B cell (primary cell): ENCODE data around the gene GNGT2. TPM values are rescaled to one million over a fixed set of nuclear protein-coding genes. Genes with fewer than 3 reads are reported as not detected.
A peak's percentile ranks its signal among the peaks of the same experiment; 100 is the strongest.

Source experiments
- ATAC-seq: fragments of 200-7000 bp; cut with Tn5 transposase; one replicate; pipeline ENCODE4 v1.10.0; 2021; ENCODE audit warnings: low read depth, mild to moderate bottlenecking, moderate number of reproducible peaks, moderate library complexity
- CTCF ChIA-PET: fragments of 350-600 bp; sonication (Branson Sonifier 250); formaldehyde crosslinking; loops from one replicate; lab custom pipeline; 2021; ENCODE audit warnings: antibody characterized with exemption, inconsistent platforms; lab: Charles Lee
- POLR2A ChIA-PET: fragments of 350-600 bp; sonication (Branson Sonifier 250); formaldehyde crosslinking; loops from one replicate; lab custom pipeline; 2021; ENCODE audit warnings: antibody characterized with exemption; lab: Charles Lee
- DNase-seq: peaks from one replicate; pipeline ENCODE4 v3.0.0; 2013
- H2AFZ ChIP-seq: 2 replicates; pipeline ENCODE4 v1.6.1; 2012; ENCODE audit warnings: mild to moderate bottlenecking, low read depth, low read length; ENCODE audit not compliant: insufficient read depth, poor library complexity, severe bottlenecking
- H3K27ac ChIP-seq, 2 donors: 1 replicate in 1 of 2; 2 replicates in 1 of 2; pipeline ENCODE4 v1.5.1; 2012 to 2013; ENCODE audit warnings: low read length in 2 of 2, mild to moderate bottlenecking in 2 of 2, moderate library complexity in 1 of 2
- H3K27me3 ChIP-seq, 4 experiments: fragments of 200-600 bp in 1 of 4; sonication (generic) in 1 of 4; replicated peaks in 1 of 4; 1 replicate in 2 of 4; 2 replicates in 2 of 4; pipeline versions ENCODE4 v1.6.1 to v1.7.0; 2013 to 2016; ENCODE audit warnings: low read length in 3 of 4, mild to moderate bottlenecking in 2 of 4, mixed read lengths in 1 of 4, moderate library complexity in 1 of 4; ENCODE audit not compliant: insufficient read depth in 4 of 4, control insufficient read depth in 3 of 4; ENCODE audit errors: control extremely low read depth in 1 of 4
- H3K36me3 ChIP-seq, 2 experiments: replicated peaks in 1 of 2; 1 replicate in 1 of 2; 2 replicates in 1 of 2; pipeline versions ENCODE4 v1.6.1 to v1.7.1; 2013; ENCODE audit warnings: low read length in 1 of 2; ENCODE audit not compliant: insufficient read depth in 2 of 2, control insufficient read depth in 1 of 2; ENCODE audit errors: control extremely low read depth in 1 of 2, extremely low read depth in 1 of 2
- H3K4me1 ChIP-seq, 2 donors: fragments of 200-600 bp in 1 of 2; sonication (generic) in 1 of 2; 1 replicate in 1 of 2; 2 replicates in 1 of 2; pipeline versions ENCODE4 v1.5.1 to v1.6.1; 2013 to 2017; ENCODE audit warnings: low read length in 2 of 2; ENCODE audit not compliant: control insufficient read depth in 2 of 2, insufficient read depth in 2 of 2
- H3K4me2 ChIP-seq: replicated peaks from 2 replicates; pipeline ENCODE3; 2012; ENCODE audit warnings: mild to moderate bottlenecking, low read depth, low read length; ENCODE audit not compliant: poor library complexity, severe bottlenecking
- H3K4me3 ChIP-seq, 5 experiments: fragments of 200-600 bp in 1 of 5; sonication (generic) in 1 of 5; 1 replicate in 3 of 5; 2 replicates in 2 of 5; pipeline versions ENCODE4 v1.5.1 to v1.7.0; 2011 to 2016; ENCODE audit warnings: low read length in 4 of 5, mild to moderate bottlenecking in 4 of 5, low read depth in 2 of 5, control low read depth in 1 of 5, moderate library complexity in 1 of 5; ENCODE audit not compliant: insufficient read depth in 1 of 5; ENCODE audit errors: control extremely low read depth in 1 of 5, extremely low read depth in 1 of 5
- H3K79me2 ChIP-seq: fragments of 200-600 bp; sonication (generic); one replicate; pipeline ENCODE4 v1.6.0; 2016; ENCODE audit warnings: low read length; ENCODE audit not compliant: control insufficient read depth, insufficient read depth
- H3K9ac ChIP-seq: fragments of 200-600 bp; sonication (generic); 2 replicates; pipeline ENCODE4 v1.6.1; 2017; ENCODE audit warnings: mild to moderate bottlenecking, low read length, moderate library complexity
- H3K9me3 ChIP-seq, 3 donors: one replicate each; pipeline versions ENCODE4 v1.6.1 to v1.7.1; 2013; ENCODE audit warnings: low read length in 2 of 3; ENCODE audit not compliant: control insufficient read depth in 2 of 3, insufficient read depth in 1 of 3; ENCODE audit errors: control extremely low read depth in 1 of 3
- H4K20me1 ChIP-seq: 2 replicates; pipeline ENCODE4 v1.6.0; 2012; ENCODE audit warnings: mild to moderate bottlenecking, low read length; ENCODE audit not compliant: insufficient read depth, control insufficient read depth, poor library complexity, severe bottlenecking
- H3K27ac Mint-ChIP-seq: one replicate; pipeline ENCODE4 v1.8.0; 2021; ENCODE audit warnings: mixed read lengths
- H3K27me3 Mint-ChIP-seq: one replicate; pipeline ENCODE4 v1.8.0; 2021; ENCODE audit warnings: mixed read lengths
- H3K4me1 Mint-ChIP-seq: one replicate; pipeline ENCODE4 v1.8.0; 2021; ENCODE audit warnings: mixed read lengths
- H3K4me3 Mint-ChIP-seq: one replicate; pipeline ENCODE4 v1.8.0; 2021; ENCODE audit warnings: mixed read lengths
- H3K9me3 Mint-ChIP-seq: one replicate; pipeline ENCODE4 v1.8.0; 2022; ENCODE audit warnings: mixed read lengths; ENCODE audit not compliant: insufficient read depth
- EZH2 ChIP-seq: IDR thresholded peaks from 2 replicates; pipeline ENCODE4 v1.6.1; 2012; ENCODE audit warnings: borderline replicate concordance, low read depth, mild to moderate bottlenecking, moderate library complexity, low read length; ENCODE audit not compliant: insufficient read depth, poor library complexity, severe bottlenecking
- WGBS: methylation state at CpG from one replicate; pipeline ENCODE4 v1.1.5; 2013; ENCODE audit warnings: missing lambda C conversion rate; ENCODE audit not compliant: insufficient coverage; 5-methylcytosine and 5-hydroxymethylcytosine counted together
- intact Hi-C: fragments of 100-400 bp; cut with micrococcal nuclease; formaldehyde crosslinking; loops from one replicate; pipeline ENCODE4 v1.10.0; 2022
- polyA minus RNA-seq: library from RNA; depleted of rRNA, polyadenylated mRNA; stranded (reverse); fragments of >200 nt; gene quantifications from 2 replicates; pipeline ENCODE4 v1.2.3, GENCODE V29; 2012
- polyA plus RNA-seq: library from polyadenylated mRNA; depleted of rRNA; stranded (reverse); fragments of >200 nt; gene quantifications from 2 replicates; pipeline ENCODE4 v1.2.3, GENCODE V29; 2012
- total RNA-seq, 2 donors: library from RNA; stranded (reverse); fragments of 120-200 nt in 1 of 2; gene quantifications; 1 replicate in 1 of 2; 2 replicates in 1 of 2; pipeline versions ENCODE4 v1.2.3 to v1.2.4, GENCODE V29; 2013 to 2022
- TF ChIP-seq, protein P1 (sequence below): fragments of 200-600 bp; IDR thresholded peaks from one replicate; pipeline ENCODE4 v1.8.0; 2022; ENCODE audit warnings: antibody characterized with exemption, mild to moderate bottlenecking

The GNGT2 gene
- 9.3 and 11.1 TPM in 2 replicates for total RNA-seq
- total RNA-seq (2013): 7.4 TPM
- polyA plus RNA-seq: 2.7 and 5.1 TPM in 2 replicates
- 3.1 and 3.3 TPM in 2 replicates for polyA minus RNA-seq

DNA sequence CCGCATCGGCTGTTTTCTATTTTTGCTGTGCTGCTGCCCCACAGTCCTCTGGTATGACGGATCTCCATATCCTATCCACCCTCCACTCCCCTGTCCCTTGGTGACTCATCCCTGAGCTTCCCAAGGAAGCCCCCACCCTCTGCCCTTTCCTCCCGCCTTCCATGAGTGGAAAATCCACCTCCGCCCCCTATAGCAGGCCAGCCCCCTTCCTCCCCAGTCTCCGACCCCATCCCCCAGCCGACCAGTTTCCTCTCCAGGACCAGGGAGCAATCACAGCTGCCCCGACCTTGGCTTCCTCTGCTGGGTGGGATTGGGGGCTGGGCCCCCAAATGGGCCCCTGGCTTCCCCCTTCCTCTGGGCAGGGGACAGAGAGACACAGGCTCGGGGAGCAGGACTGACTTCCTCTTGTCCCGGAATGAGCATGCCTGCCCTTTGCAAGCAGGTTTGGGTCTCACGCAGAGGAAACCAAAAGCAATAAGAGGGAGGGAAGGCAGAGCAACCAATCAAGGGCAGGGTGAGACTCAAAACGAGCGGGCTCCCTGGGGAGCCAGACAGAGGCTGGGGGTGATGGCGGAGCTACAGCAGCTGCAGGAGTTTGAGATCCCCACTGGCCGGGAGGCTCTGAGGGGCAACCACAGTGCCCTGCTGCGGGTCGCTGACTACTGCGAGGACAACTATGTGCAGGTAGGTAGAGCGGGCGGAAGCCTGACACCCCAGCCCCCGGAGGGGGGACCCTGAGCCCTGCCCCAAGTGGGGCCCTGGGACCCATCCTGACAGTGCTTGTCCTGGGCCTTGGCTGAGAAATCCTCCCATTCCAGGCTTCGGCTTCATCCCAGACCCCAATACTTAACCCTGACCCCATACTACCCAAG, at the start of gene GNGT2, which contains the start of gene ABI3:
Gene GNGT2 (minus strand): TSS at position 417 of the 872 bp plus-strand sequence. CDS start 3,152 bp downstream, outside the sequence.
Gene ABI3 (plus strand): TSS at position 550 of the 872 bp plus-strand sequence. CDS start 18 bp downstream, at position 568.
- WGBS: 12% methylated on average over 19 of the region's 22 CpGs
- ChIA-PET CTCF (interaction anchor here (1.3 to 11.9 kb wide), 5 partner anchors 12 to 30 kb away, joined by 4 to 140 read pairs (median 12); partner anchors contain the start of gene PHOSPHO1), POLR2A (interaction anchor here (0.6 to 1.4 kb wide), 5 partner anchors 13 to 44 kb away, joined by 3 to 8 read pairs (median 4); no protein-coding TSS in a partner anchor)

More for the DNA sequence above, at the start of gene GNGT2, which contains the start of gene ABI3:
- H3K4me1 Mint-ChIP-seq: peaks cover 61% of the 10 kb centered on the region
- Histone ChIP-seq H3K27ac (peak within 1 kb of the TSS; percentile 51 to 82), H3K4me1 (peaks cover 61 to 71% of the 10 kb centered on the region in 2 donors), H3K4me2 (peak within 1 kb of the TSS; percentile 88), H3K36me3 (peaks cover 0 to 3% of the 10 kb centered on the region in 2 experiments), H3K79me2 (peaks cover 74% of the 10 kb centered on the region), H4K20me1 (peaks cover 10% of the 10 kb centered on the region), H3K9me3 (no peaks in the 10 kb centered on the region), H3K9ac (peak within 1 kb of the TSS; percentile 68), H3K4me3 (peak within 1 kb of the TSS; percentile 31 to 68 (median 60)), H2AFZ (peak within 1 kb of the TSS; percentile 73), H3K27me3 (no peaks in the 10 kb centered on the region)
- intact Hi-C loops: loop anchor here (1.0 kb wide), 3 partner anchors 8 to 18 kb away; no protein-coding TSS in a partner anchor
- ATAC-seq (peak; percentile 92), DNase-seq (peak; percentile 86)
- peak within 1 kb of the TSS; percentile 89 for H3K27ac Mint-ChIP-seq
- H3K4me3 Mint-ChIP-seq: peak within 1 kb of the TSS; percentile 85
- no peaks in the 10 kb centered on the region for H3K9me3 Mint-ChIP-seq
- TF ChIP-seq EZH2: no peak
- TF ChIP-seq, protein P1, sequence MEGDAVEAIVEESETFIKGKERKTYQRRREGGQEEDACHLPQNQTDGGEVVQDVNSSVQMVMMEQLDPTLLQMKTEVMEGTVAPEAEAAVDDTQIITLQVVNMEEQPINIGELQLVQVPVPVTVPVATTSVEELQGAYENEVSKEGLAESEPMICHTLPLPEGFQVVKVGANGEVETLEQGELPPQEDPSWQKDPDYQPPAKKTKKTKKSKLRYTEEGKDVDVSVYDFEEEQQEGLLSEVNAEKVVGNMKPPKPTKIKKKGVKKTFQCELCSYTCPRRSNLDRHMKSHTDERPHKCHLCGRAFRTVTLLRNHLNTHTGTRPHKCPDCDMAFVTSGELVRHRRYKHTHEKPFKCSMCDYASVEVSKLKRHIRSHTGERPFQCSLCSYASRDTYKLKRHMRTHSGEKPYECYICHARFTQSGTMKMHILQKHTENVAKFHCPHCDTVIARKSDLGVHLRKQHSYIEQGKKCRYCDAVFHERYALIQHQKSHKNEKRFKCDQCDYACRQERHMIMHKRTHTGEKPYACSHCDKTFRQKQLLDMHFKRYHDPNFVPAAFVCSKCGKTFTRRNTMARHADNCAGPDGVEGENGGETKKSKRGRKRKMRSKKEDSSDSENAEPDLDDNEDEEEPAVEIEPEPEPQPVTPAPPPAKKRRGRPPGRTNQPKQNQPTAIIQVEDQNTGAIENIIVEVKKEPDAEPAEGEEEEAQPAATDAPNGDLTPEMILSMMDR: no peak
- no peaks in the 10 kb centered on the region for H3K27me3 Mint-ChIP-seq
